Measurements from ENCODE around the gene DPF3. TPM values are rescaled to one million over a fixed set of nuclear protein-coding genes. Genes with fewer than 3 reads are reported as not detected.

DPF3 gene
- total and polyA plus RNA-seq, 9 of the 15 experiments (the other 6 are each of a cell fraction or from before 2014, with no cell fraction given): 0.21 to 4.9 (median 1.2) TPM

DNA sequence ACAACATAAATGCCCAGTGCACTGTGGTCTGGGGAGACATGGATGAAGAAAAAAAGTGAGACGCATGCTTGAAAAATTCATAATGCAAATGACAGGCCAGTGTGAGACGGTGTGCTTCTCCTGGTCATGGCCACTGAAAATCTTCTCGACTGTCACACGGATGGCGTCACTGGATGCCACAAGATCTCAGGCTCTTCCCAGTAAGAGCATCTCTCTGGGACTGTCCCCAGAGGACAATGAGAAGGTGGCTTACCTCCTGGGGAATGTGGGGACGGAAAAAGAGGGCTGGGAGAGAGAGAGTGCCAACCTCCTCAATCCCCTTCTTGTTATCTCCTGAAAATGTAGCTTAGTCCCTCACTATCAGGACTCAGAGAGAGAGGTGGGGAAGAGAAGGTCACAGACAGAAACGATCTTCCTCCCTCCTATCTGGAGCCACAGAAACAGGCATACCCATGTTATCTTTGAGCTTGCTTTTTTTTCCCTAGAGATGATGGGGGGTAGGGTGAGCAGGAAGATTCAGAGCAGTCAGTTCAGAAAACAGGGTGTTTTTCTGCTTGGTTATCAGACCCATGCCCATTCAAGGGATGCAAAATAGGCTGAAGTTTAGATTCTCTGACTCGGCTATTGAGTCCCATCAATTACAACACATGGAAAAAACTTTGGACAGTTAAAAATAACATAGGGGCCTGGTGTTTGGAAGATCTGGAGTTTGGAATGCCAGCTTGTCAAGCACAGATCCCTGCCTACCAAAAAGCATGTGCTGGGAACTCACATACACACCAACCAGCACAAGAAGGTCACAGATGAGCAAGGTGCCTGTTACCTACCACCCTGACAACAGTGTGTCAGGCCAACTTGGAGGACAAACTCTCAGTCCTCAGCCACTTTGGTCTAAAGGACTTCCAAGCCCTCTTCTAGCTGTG is 24.2 kb downstream of the DPF3 start (continued):
- TF ChIP-seq, protein P1, sequence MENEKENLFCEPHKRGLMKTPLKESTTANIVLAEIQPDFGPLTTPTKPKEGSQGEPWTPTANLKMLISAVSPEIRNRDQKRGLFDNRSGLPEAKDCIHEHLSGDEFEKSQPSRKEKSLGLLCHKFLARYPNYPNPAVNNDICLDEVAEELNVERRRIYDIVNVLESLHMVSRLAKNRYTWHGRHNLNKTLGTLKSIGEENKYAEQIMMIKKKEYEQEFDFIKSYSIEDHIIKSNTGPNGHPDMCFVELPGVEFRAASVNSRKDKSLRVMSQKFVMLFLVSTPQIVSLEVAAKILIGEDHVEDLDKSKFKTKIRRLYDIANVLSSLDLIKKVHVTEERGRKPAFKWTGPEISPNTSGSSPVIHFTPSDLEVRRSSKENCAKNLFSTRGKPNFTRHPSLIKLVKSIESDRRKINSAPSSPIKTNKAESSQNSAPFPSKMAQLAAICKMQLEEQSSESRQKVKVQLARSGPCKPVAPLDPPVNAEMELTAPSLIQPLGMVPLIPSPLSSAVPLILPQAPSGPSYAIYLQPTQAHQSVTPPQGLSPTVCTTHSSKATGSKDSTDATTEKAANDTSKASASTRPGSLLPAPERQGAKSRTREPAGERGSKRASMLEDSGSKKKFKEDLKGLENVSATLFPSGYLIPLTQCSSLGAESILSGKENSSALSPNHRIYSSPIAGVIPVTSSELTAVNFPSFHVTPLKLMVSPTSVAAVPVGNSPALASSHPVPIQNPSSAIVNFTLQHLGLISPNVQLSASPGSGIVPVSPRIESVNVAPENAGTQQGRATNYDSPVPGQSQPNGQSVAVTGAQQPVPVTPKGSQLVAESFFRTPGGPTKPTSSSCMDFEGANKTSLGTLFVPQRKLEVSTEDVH (IDR thresholded peaks at IDR 0.05; ENCODE audit: low read depth, partially characterized antibody): no peak
- TF ChIP-seq MYBL2 (IDR thresholded peaks at IDR 0.05; ENCODE audit: low read depth) (no peak), MYBL2 (CRISPR knock-in tag; IDR thresholded peaks at IDR 0.05; ENCODE audit: borderline replicate concordance) (no peak), MECOM (CRISPR knock-in tag; IDR thresholded peaks at IDR 0.05) (peak; percentile 13; the same call in 1 of the 2 replicates), RUNX1 (IDR thresholded peaks at IDR 0.05; ENCODE audit: low read depth) (no peak), SOX6 (IDR thresholded peaks at IDR 0.05) (0 out of 2 replicates have a peak, but pooled peaks have one; percentile 30), GTF2A2 (tag; IDR thresholded peaks at IDR 0.05) (no peak), DPF2 (IDR thresholded peaks at IDR 0.05) (peak; percentile 60; the same call in 1 of the 2 replicates), ATF1 (CRISPR knock-in tag; IDR thresholded peaks at IDR 0.05) (no peak), ATF1 (tag; IDR thresholded peaks at IDR 0.05) (peak; percentile 36; the same call in 1 of the 2 replicates), ZNF668 (CRISPR knock-in tag; IDR thresholded peaks at IDR 0.05) (no peak), HIVEP1 (CRISPR knock-in tag; IDR thresholded peaks at IDR 0.05) (no peak), HDAC2 (IDR thresholded peaks at IDR 0.05) (0 out of 2 replicates have a peak, but pooled peaks have one; percentile 25), ZNF384 (IDR thresholded peaks at IDR 0.05; ENCODE audit: low read depth, low read length) (peak; percentile 78), POLR2AphosphoS5 (IDR thresholded peaks at IDR 0.05; ENCODE audit: control insufficient read depth, insufficient read depth, low read depth, low read length) (peak; percentile 52; the same call in 1 of the 2 replicates), HMGN3 (IDR thresholded peaks at IDR 0.05; ENCODE audit: borderline replicate concordance, extremely low read depth, insufficient read length, low read depth, low read length) (no peak), NFIC (IDR thresholded peaks at IDR 0.05) (peak; percentile 43; the same call in 1 of the 2 replicates)
- TF ChIP-seq, protein P2, sequence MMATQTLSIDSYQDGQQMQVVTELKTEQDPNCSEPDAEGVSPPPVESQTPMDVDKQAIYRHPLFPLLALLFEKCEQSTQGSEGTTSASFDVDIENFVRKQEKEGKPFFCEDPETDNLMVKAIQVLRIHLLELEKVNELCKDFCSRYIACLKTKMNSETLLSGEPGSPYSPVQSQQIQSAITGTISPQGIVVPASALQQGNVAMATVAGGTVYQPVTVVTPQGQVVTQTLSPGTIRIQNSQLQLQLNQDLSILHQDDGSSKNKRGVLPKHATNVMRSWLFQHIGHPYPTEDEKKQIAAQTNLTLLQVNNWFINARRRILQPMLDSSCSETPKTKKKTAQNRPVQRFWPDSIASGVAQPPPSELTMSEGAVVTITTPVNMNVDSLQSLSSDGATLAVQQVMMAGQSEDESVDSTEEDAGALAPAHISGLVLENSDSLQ (IDR thresholded peaks at IDR 0.05): no peak
- TF ChIP-seq, protein P3, sequence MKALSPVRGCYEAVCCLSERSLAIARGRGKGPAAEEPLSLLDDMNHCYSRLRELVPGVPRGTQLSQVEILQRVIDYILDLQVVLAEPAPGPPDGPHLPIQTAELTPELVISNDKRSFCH (CRISPR knock-in tag; IDR thresholded peaks at IDR 0.05): no peak
- TF ChIP-seq, protein P3 (tag; IDR thresholded peaks at IDR 0.05): peak; percentile 87
- TF ChIP-seq, protein P4, sequence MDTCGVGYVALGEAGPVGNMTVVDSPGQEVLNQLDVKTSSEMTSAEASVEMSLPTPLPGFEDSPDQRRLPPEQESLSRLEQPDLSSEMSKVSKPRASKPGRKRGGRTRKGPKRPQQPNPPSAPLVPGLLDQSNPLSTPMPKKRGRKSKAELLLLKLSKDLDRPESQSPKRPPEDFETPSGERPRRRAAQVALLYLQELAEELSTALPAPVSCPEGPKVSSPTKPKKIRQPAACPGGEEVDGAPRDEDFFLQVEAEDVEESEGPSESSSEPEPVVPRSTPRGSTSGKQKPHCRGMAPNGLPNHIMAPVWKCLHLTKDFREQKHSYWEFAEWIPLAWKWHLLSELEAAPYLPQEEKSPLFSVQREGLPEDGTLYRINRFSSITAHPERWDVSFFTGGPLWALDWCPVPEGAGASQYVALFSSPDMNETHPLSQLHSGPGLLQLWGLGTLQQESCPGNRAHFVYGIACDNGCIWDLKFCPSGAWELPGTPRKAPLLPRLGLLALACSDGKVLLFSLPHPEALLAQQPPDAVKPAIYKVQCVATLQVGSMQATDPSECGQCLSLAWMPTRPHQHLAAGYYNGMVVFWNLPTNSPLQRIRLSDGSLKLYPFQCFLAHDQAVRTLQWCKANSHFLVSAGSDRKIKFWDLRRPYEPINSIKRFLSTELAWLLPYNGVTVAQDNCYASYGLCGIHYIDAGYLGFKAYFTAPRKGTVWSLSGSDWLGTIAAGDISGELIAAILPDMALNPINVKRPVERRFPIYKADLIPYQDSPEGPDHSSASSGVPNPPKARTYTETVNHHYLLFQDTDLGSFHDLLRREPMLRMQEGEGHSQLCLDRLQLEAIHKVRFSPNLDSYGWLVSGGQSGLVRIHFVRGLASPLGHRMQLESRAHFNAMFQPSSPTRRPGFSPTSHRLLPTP (IDR thresholded peaks at IDR 0.05; ENCODE audit: borderline replicate concordance, extremely low read depth, insufficient read length): no peak

Measured in K562 (cell line).